GM12878 (cell line): ENCODE results near the gene EPAS1. TPM values are rescaled to one million over a fixed set of nuclear protein-coding genes. Genes with fewer than 3 reads are reported as not detected.

ENCODE experiments used
- ATAC-seq: fragments of 200-7000 bp; cut with Tn5 transposase; 3 replicates; pipeline ENCODE4 v1.9.1; 2020; ENCODE audit warnings: mild to moderate bottlenecking, moderate library complexity
- BruUV-seq: library from RNA; stranded (reverse); fragments of 400-500 nt; replicated peaks from 2 replicates; lab custom pipeline; 2021; lab: Mats Ljungman, UMichigan
- CTCF ChIA-PET: fragments of 300-600 bp; sonication (Branson Sonifier 250); formaldehyde crosslinking; extraction: SDS; loops from one replicate; lab custom pipeline; 2021; ENCODE audit warnings: inconsistent platforms; lab: Yijun Ruan, JAX
- POLR2A ChIA-PET: fragments of 350-600 bp; formaldehyde crosslinking; extraction: SDS; loops from one replicate; lab custom pipeline; 2021; ENCODE audit warnings: inconsistent platforms; lab: Charles Lee
- RAD21 ChIA-PET: fragments of 300-600 bp; sonication (Branson Sonifier 250); formaldehyde crosslinking; loops from one replicate; lab custom pipeline; 2023; ENCODE audit warnings: antibody characterized with exemption; ENCODE audit not compliant: unreplicated experiment; lab: Charles Lee
- SMC1A ChIA-PET: fragments of 300-600 bp; sonication (Branson Sonifier 250); formaldehyde crosslinking; loops from one replicate; lab custom pipeline; 2023; ENCODE audit not compliant: unreplicated experiment, uncharacterized antibody; lab: Charles Lee
- DNase-seq: peaks from one replicate; pipeline ENCODE4 v3.0.0-alpha.2; 2011; ENCODE audit warnings: low read depth, low spot score
- FAIRE-seq: peaks from 3 replicates; lab custom pipeline; 2011; peaks lifted over from hg19 to GRCh38; lab: Jason Lieb, UNC
- H2AFZ ChIP-seq: 2 replicates; pipeline ENCODE4 v1.6.0; 2011; ENCODE audit warnings: low read depth, low read length, control low read depth; ENCODE audit not compliant: control insufficient read depth
- H3K27ac ChIP-seq: 2 replicates; pipeline ENCODE4 v1.5.1; 2011; ENCODE audit warnings: control low read depth; ENCODE audit not compliant: control insufficient read depth, insufficient read depth
- H3K27me3 ChIP-seq, 2 experiments: replicated peaks in 1 of 2; 2 replicates each; pipeline versions ENCODE4 v1.6.0 to v1.6.1; 2011; ENCODE audit warnings: low read length in 1 of 2; ENCODE audit not compliant: control insufficient read depth in 2 of 2, insufficient read depth in 2 of 2
- H3K36me3 ChIP-seq, 2 experiments: 2 replicates each; pipeline ENCODE4 v1.5.1; 2011; ENCODE audit warnings: low read length in 1 of 2; ENCODE audit not compliant: control insufficient read depth in 2 of 2, insufficient read depth in 2 of 2
- H3K4me1 ChIP-seq: 2 replicates; pipeline ENCODE4 v1.6.1; 2011; ENCODE audit warnings: mild to moderate bottlenecking, low read length, moderate library complexity, mixed read lengths; ENCODE audit not compliant: control insufficient read depth, insufficient read depth
- H3K4me2 ChIP-seq: 2 replicates; pipeline ENCODE4 v1.6.0; 2011; ENCODE audit warnings: control low read depth; ENCODE audit not compliant: control insufficient read depth, insufficient read depth
- H3K4me3 ChIP-seq: fragments of 200-600 bp; sonication (generic); 2 replicates; pipeline ENCODE4 v1.5.1; 2016
- H3K79me2 ChIP-seq: 2 replicates; pipeline ENCODE4 v1.6.0; 2011; ENCODE audit warnings: low read length; ENCODE audit not compliant: control insufficient read depth, insufficient read depth
- H3K9ac ChIP-seq: 2 replicates; pipeline ENCODE4 v1.8.0; 2011; ENCODE audit warnings: low read length, control low read depth, mixed read lengths; ENCODE audit not compliant: control insufficient read depth, insufficient read depth
- H3K9me3 ChIP-seq: replicated peaks from 3 replicates; pipeline ENCODE4 v1.5.1; 2011; ENCODE audit warnings: mild to moderate bottlenecking, low read length; ENCODE audit not compliant: control insufficient read depth, insufficient read depth
- H4K20me1 ChIP-seq: 2 replicates; pipeline ENCODE4 v1.6.0; 2011; ENCODE audit not compliant: control insufficient read depth, insufficient read depth
- BACH1 ChIP-seq: fragments of 450-650 bp; IDR thresholded peaks from 2 replicates; pipeline ENCODE4 v1.6.1; 2017; ENCODE audit warnings: mild to moderate bottlenecking, borderline replicate concordance
- BRCA1 ChIP-seq: IDR thresholded peaks from 2 replicates; pipeline ENCODE4 v1.6.1; 2011; ENCODE audit warnings: low read depth, low read length, improper control_type of control experiment
- ETV6 ChIP-seq, 2 experiments: fragments of 450-650 bp in 1 of 2; IDR thresholded peaks in 1 of 2; conservative IDR thresholded peaks in 1 of 2; 2 replicates each; pipeline ENCODE4 v1.6.1; 2014; ENCODE audit warnings: antibody characterized with exemption in 1 of 2, borderline replicate concordance in 1 of 2, low read depth in 1 of 2, mild to moderate bottlenecking in 1 of 2, moderate library complexity in 1 of 2
- HCFC1 ChIP-seq: fragments of 150-350 bp; IDR thresholded peaks from 2 replicates; pipeline ENCODE4 v1.6.1; 2014; ENCODE audit warnings: low read length
- HDGF ChIP-seq: fragments of 450-650 bp; IDR thresholded peaks from 2 replicates; pipeline ENCODE4 v1.6.1; 2016; ENCODE audit warnings: antibody characterized with exemption
- KAT2A ChIP-seq: conservative IDR thresholded peaks from 2 replicates; pipeline ENCODE4 v1.6.1; 2011; ENCODE audit warnings: low read depth, low read length; ENCODE audit not compliant: control insufficient read depth
- NKRF ChIP-seq: fragments of 450-650 bp; conservative IDR thresholded peaks from 2 replicates; pipeline ENCODE4 v1.6.1; 2017; ENCODE audit warnings: mild to moderate bottlenecking, moderate library complexity
- NR2F1 ChIP-seq: fragments of 450-650 bp; conservative IDR thresholded peaks from 2 replicates; pipeline ENCODE4 v1.6.1; 2017; ENCODE audit warnings: mild to moderate bottlenecking
- SIN3A ChIP-seq: IDR thresholded peaks from 2 replicates; pipeline ENCODE4 v1.6.1; 2012; ENCODE audit warnings: low read depth, low read length, improper control_type of control experiment
- SMAD5 ChIP-seq: IDR thresholded peaks from 2 replicates; pipeline ENCODE4 v1.6.1; 2016; ENCODE audit warnings: antibody characterized with exemption, low read depth
- SPI1 ChIP-seq: IDR thresholded peaks from 2 replicates; pipeline ENCODE4 v1.6.1; 2011; ENCODE audit warnings: low read depth, mild to moderate bottlenecking, low read length, moderate library complexity, borderline replicate concordance; ENCODE audit not compliant: insufficient read depth
- WRNIP1 ChIP-seq: IDR thresholded peaks from 2 replicates; pipeline ENCODE4 v1.6.1; 2011; ENCODE audit warnings: low read depth, low read length, improper control_type of control experiment, borderline replicate concordance
- ZBTB11 ChIP-seq: fragments of 450-650 bp; formaldehyde crosslinking; IDR thresholded peaks from 2 replicates; pipeline ENCODE4 v1.5.0; 2022; ENCODE audit warnings: mild to moderate bottlenecking, missing genetic modification characterization
- ZNF24 ChIP-seq: fragments of 450-650 bp; IDR thresholded peaks from 2 replicates; pipeline ENCODE4 v1.6.1; 2017; ENCODE audit warnings: antibody characterized with exemption, mild to moderate bottlenecking
- WGBS: methylation state at CpG from one replicate; pipeline ENCODE4 v1.1.6; 2016; ENCODE audit warnings: low lambda C conversion rate; ENCODE audit not compliant: insufficient replicate concordance, insufficient coverage; ENCODE audit errors: missing lambda C conversion rate; 5-methylcytosine and 5-hydroxymethylcytosine counted together
- in situ Hi-C: fragments of 300-500 bp; cut with MboI; formaldehyde crosslinking; loops from 9 replicates; pipeline ENCODE4 v1.14.3; 2018; ENCODE audit warnings: mixed read lengths
- intact Hi-C: fragments of 100-400 bp; cut with micrococcal nuclease; formaldehyde crosslinking; loops from one replicate; pipeline ENCODE4 v1.14.2; 2022; ENCODE audit not compliant: unreplicated experiment
- polyA plus RNA-seq, 11 experiments: library from polyadenylated mRNA; depleted of rRNA in 4 of 11; unstranded in 6 of 11; stranded (reverse) in 5 of 11; fragments of >200 nt; fragmentation: Nextera tagmentation in 4 of 11; fragmentation: Illumina TruSeq in 1 of 11; extraction: Ambion mirVana in 4 of 11; extraction: Trizol in 1 of 11; gene quantifications; 1 replicate in 1 of 11; 2 replicates in 10 of 11; pipeline versions ENCODE4 v1.2.1 to v1.2.3, GENCODE V29; 2011 to 2016; ENCODE audit warnings: inconsistent platforms in 2 of 11, missing spikeins in 2 of 11, low read depth in 1 of 11
- total RNA-seq, 4 experiments: library from RNA; depleted of rRNA in 3 of 4; stranded (reverse); fragments of >200 nt in 3 of 4; fragmentation: Illumina TruSeq in 1 of 4; extraction: Trizol in 1 of 4; gene quantifications; 2 replicates each; pipeline versions ENCODE4 v1.2.1 to v1.2.3, GENCODE V29; 2013 to 2021

The EPAS1 gene
- total and polyA plus RNA-seq, 10 of the 15 experiments (the other 5 are each of a cell fraction or from before 2014, with no cell fraction given): 0.11 to 22.0 (median 1.3) TPM; not detected in 1

GRCh38 chr2:46317094-46317486 lies 19.9 kb downstream of the EPAS1 start:
- in situ Hi-C loops: no loop called here
- Histone ChIP-seq H3K4me2 (no peak overlapping the region), H3K36me3 (no peaks in the 10 kb centered on the region), H4K20me1 (no peaks in the 10 kb centered on the region), H3K4me3 (no peak overlapping the region), H3K27me3 (no peaks in the 10 kb centered on the region; a peak in 1 of 4 replicates), H3K79me2 (no peaks in the 10 kb centered on the region), H3K9ac (no peak overlapping the region), H3K27ac (no peak overlapping the region), H3K4me1 (no peaks in the 10 kb centered on the region), H3K9me3 (no peaks in the 10 kb centered on the region)
- FAIRE-seq: no peak
- 32% methylated on average over 3 of the region's 3 CpGs for WGBS
- SMC1A ChIA-PET: interaction anchor here (1.2 to 3.2 kb wide), 6 partner anchors 8 to 86 kb away, joined by 3 to 22 read pairs (median 14); no protein-coding TSS in a partner anchor
- intact Hi-C loops: no loop called here
- BruUV-seq: no TSS peak
- no peak for ATAC-seq
- RAD21 ChIA-PET: interaction anchor here (1.2 kb wide), 1 partner anchor 87 kb away, joined by 3 read pairs; no protein-coding TSS in a partner anchor
- CTCF ChIA-PET: interaction anchor here (1.1 to 2.4 kb wide), 3 partner anchors 11 to 95 kb away, joined by 4 to 18 read pairs (median 5); no protein-coding TSS in a partner anchor
- no peak for DNase-seq
- POLR2A ChIA-PET: interaction anchor here (0.6 kb wide), 1 partner anchor 255 kb away, joined by 3 read pairs; no protein-coding TSS in a partner anchor
- TF ChIP-seq BACH1: no peak
- TF ChIP-seq NR2F1: no peak
- no peak for TF ChIP-seq WRNIP1
- TF ChIP-seq HCFC1: no peak
- no peak for TF ChIP-seq SIN3A
- TF ChIP-seq NKRF: no peak
- TF ChIP-seq SPI1: no peak
- TF ChIP-seq HDGF: no peak
- no peak for TF ChIP-seq ETV6 (conservative IDR thresholded peaks at IDR 0.05 in 1 of 2, IDR thresholded peaks at IDR 0.05 in 1 of 2; ENCODE audit: borderline replicate concordance in 1 of 2, low read depth in 1 of 2)
- no peak for TF ChIP-seq SMAD5
- TF ChIP-seq BRCA1: no peak
- TF ChIP-seq KAT2A: no peak
- TF ChIP-seq ZNF24: no peak
- TF ChIP-seq ZBTB11 (CRISPR knock-in tag): no peak
- TF ChIP-seq, all 136 proteins: peak for 0
- H2AFZ ChIP-seq: no peak overlapping the region
